ENCODE measurements around the gene MRPS27.

DNA sequence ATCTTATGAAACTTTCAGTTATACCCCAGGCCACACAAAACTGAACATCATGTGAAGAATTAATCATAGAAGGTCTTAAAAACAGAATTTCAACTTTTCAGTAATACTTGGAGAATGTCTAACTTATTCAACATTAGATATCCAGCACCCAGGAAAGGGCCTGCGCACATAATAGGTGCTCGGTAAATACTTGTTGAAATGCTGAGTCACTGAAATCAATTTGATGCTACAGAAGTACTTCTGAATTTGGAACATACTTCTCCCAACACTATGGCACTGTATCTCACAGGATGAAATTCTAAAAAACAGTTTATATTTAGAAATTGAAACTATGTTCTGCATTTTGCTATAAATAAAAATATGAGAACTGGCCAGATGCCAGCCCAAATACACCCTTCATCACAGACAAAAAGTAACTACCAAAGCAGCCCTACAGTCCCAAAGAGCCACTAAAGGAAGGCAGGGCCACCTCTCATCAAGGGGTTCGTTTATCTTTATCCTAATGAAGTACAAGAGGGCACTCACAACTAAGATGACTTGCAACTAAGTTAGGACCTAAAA is 26.5 kb downstream of the MRPS27 start:
- no peak for TF ChIP-seq CTCF (IDR thresholded peaks at IDR 0.05)
- TF ChIP-seq POLR2A (IDR thresholded peaks at IDR 0.05), result no peak
